Tibial nerve (tissue), 4 donors: ENCODE data around the gene PHACTR4.

ENCODE experiments used
- CTCF ChIP-seq, 5 experiments: fragments of 200-600 bp in 3 of 5; fragments of 450-650 bp in 2 of 5; sonication (generic) in 3 of 5; IDR thresholded peaks; one replicate each; pipeline ENCODE4 v1.5.1; 2016 to 2019; ENCODE audit warnings: antibody characterized with exemption in 5 of 5, mild to moderate bottlenecking in 3 of 5, moderate library complexity in 2 of 5
- EP300 ChIP-seq, 2 donors: sonication (generic); formaldehyde crosslinking; IDR thresholded peaks; one replicate each; pipeline ENCODE4 v1.6.1; 2017; ENCODE audit warnings: antibody characterized with exemption in 2 of 2, mild to moderate bottlenecking in 1 of 2
- POLR2A ChIP-seq, 2 donors: fragments of 450-650 bp; IDR thresholded peaks; one replicate each; pipeline ENCODE4 v1.6.1; 2017; ENCODE audit warnings: antibody characterized with exemption in 2 of 2, mild to moderate bottlenecking in 2 of 2, moderate library complexity in 2 of 2

GRCh38 chr1:28518000-28518744, 148.6 kb downstream of the PHACTR4 start:
- peak; percentile 98 to 99 (median 98) for TF ChIP-seq CTCF (IDR thresholded peaks at IDR 0.05)
- TF ChIP-seq EP300 (IDR thresholded peaks at IDR 0.05): peak in 1 of 2 donors; percentile 71
- TF ChIP-seq POLR2A (IDR thresholded peaks at IDR 0.05): peak; percentile 14 to 50
